Measurements from ENCODE around the gene BNC1.
"Not testable (repeated sequence)": the region's sequence is repeated elsewhere in the genome, so short reads cannot be mapped to it uniquely, and the experiment has no call there.

Gene BNC1

DNA sequence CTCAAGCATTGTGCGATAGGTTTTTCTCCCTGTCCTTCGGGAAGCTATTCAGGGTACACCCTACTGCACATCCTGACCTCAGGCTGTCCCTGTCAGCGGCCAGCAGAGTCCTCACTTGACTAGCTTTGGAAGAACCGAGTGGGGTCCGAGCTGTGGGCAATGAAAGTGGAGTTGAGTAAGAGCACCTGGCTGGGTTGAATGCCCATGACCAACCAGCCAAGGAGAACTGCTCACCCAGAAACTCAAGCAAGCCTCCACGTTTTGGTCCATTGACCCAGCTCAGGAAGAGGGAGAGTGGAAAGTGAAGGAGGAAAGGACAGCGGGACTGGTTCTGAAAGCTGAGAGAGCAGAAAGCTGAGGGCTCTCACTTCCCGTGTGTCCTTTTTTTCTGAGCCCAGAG is 40.8 kb downstream of the BNC1 start:
- DNase-seq (ENCODE audit: low read depth) = no peak
- TF ChIP-seq POLR2A (IDR thresholded peaks at IDR 0.05; ENCODE audit: extremely low read depth, insufficient read length) = no peak
- TF ChIP-seq, protein P1, sequence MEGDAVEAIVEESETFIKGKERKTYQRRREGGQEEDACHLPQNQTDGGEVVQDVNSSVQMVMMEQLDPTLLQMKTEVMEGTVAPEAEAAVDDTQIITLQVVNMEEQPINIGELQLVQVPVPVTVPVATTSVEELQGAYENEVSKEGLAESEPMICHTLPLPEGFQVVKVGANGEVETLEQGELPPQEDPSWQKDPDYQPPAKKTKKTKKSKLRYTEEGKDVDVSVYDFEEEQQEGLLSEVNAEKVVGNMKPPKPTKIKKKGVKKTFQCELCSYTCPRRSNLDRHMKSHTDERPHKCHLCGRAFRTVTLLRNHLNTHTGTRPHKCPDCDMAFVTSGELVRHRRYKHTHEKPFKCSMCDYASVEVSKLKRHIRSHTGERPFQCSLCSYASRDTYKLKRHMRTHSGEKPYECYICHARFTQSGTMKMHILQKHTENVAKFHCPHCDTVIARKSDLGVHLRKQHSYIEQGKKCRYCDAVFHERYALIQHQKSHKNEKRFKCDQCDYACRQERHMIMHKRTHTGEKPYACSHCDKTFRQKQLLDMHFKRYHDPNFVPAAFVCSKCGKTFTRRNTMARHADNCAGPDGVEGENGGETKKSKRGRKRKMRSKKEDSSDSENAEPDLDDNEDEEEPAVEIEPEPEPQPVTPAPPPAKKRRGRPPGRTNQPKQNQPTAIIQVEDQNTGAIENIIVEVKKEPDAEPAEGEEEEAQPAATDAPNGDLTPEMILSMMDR (IDR thresholded peaks at IDR 0.05; ENCODE audit: low read depth, low read length) = no peak
- TF ChIP-seq, protein P2, sequence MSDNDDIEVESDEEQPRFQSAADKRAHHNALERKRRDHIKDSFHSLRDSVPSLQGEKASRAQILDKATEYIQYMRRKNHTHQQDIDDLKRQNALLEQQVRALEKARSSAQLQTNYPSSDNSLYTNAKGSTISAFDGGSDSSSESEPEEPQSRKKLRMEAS (IDR thresholded peaks at IDR 0.05; ENCODE audit: low read depth, low read length) = no peak
- no peak for TF ChIP-seq MYC (IDR thresholded peaks at IDR 0.05; ENCODE audit: low read depth, low read length)
- no peak overlapping the region for H3K4me3 ChIP-seq (ENCODE audit: low read depth, low read length)

DNA sequence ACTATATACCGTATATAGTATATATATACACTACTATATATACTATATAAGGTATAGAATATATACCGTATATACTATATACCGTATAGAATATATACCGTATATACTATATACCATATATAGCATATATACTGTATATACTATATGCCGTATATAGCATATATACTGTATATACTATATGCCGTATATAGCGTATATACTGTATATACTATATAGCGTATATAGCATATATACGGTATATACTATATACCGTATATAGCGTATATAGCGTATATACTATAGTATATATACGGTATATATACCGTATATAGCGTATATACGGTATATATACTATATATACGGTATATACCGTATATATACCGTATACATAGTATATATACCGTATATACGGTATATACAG is 54.2 kb downstream of the BNC1 start:
- no peak overlapping the region for H3K4me3 ChIP-seq (ENCODE audit: low read depth, low read length)
- TF ChIP-seq POLR2A (IDR thresholded peaks at IDR 0.05; ENCODE audit: extremely low read depth, insufficient read length) = no peak
- no peak for DNase-seq (ENCODE audit: low read depth)

DNA sequence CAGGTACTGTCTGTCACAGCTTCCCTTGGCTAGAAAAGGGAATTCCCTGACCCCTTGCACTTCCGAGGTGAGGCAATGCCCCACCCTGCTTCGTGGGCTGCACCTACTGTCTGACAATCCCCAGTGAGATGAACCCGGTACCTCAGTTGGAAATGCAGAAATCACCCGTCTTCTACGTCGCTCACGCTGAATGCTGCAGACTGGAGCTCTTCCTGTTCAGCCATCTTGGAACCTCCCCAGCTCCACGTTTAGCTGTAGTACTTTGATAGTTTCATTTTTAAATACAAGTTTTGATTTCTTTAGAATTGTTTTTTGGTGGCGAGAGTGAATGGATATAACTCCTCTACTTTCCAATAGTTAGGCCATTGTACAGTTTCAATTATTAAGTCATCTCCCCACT is 59.0 kb downstream of the BNC1 start:
- DNase-seq (ENCODE audit: low read depth) = no peak
- TF ChIP-seq, protein P2 (IDR thresholded peaks at IDR 0.05; ENCODE audit: low read depth, low read length) = no peak
- H3K4me3 ChIP-seq (ENCODE audit: low read depth, low read length) = no peak overlapping the region

DNA sequence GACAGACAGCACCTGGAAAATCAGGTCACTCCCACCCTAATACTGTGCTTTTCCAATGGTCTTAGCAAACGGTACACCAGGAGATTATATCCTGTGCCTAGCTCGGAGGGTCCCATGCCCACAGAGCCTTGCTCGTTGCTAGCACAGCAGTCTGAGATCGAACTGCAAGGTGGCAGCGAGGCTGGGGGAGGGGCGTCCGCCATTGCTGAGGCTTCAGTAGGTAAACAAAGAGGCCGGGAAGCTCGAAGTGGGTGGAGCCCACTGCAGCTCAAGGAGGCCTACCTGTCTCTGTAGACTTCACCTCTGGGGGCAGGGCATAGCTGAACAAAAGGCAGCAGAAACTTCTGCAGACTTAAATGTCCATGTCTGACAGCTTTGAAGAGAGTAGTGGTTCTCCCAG is 62.7 kb downstream of the BNC1 start:
- not testable (repeated sequence) for H3K4me3 ChIP-seq (ENCODE audit: low read depth, low read length); DNase-seq (ENCODE audit: low read depth)

DNA sequence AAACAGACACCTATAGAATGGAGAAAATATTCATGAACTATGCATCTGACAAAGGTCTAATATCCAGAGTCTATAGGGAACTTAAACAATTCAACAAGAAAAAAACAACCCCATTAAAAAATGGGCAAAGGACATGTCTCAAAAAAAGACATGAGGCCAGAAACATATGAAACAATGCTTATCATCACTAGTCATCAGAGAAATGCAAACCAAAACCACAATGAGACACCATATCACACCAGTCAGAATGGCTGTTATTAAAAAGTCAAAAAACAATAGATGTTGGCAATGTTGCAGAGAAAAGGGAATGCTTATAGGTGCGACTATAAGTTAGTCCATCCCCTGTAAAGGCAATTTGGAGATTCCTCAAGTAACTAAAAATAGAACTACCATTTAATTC is 65.4 kb downstream of the BNC1 start:
- TF ChIP-seq, protein P1 (IDR thresholded peaks at IDR 0.05; ENCODE audit: low read depth, low read length) = no peak
- TF ChIP-seq MYC (IDR thresholded peaks at IDR 0.05; ENCODE audit: low read depth, low read length) = no peak
- TF ChIP-seq, protein P2 (IDR thresholded peaks at IDR 0.05; ENCODE audit: low read depth, low read length) = no peak
- no peak for TF ChIP-seq POLR2A (IDR thresholded peaks at IDR 0.05; ENCODE audit: extremely low read depth, insufficient read length)
- no peak overlapping the region for H3K4me3 ChIP-seq (ENCODE audit: low read depth, low read length)
- DNase-seq (ENCODE audit: low read depth) = no peak

DNA sequence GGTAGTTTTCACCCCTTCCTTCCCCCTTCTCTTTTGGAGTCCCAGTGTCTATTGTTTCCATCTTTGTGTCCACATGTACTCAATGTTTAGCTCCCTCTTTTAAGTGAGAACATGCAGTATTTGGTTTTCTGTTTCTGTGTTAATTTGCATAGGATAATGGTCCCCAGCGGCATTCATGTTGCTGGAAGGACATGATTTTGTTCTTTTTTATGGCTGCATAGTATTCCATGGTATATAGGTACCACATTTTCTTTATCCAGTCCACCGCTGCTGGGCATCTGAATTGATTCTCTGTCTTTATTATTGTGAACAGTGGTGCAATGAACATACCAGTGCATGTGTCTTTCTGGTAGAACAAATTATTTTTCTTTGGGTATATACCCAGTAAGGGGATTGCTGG is 69.2 kb downstream of the BNC1 start:
- no peak for DNase-seq (ENCODE audit: low read depth)
- H3K4me3 ChIP-seq (ENCODE audit: low read depth, low read length) = no peak overlapping the region
- no peak for TF ChIP-seq POLR2A (IDR thresholded peaks at IDR 0.05; ENCODE audit: extremely low read depth, insufficient read length)
- TF ChIP-seq, protein P2 (IDR thresholded peaks at IDR 0.05; ENCODE audit: low read depth, low read length) = no peak
- TF ChIP-seq, protein P1 (IDR thresholded peaks at IDR 0.05; ENCODE audit: low read depth, low read length) = no peak
- TF ChIP-seq MYC (IDR thresholded peaks at IDR 0.05; ENCODE audit: low read depth, low read length) = no peak

DNA sequence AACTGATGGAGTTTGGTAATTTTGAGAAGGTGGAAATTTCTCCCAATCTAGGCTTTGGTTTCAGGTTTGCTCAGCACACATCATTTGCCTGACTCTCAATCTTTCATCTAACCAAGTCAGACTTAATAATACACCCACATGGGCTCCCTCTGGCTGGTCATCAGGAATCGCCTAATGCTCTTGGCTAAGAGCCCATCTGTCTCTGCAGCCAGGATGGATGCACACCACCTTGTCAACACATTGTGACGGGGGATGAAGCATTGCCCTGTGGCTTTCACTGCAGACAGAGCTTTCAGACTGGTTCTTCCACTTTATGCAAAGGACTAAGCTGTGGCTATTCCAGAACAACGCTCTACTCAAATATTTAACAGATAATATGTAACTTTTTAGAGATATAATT is 73.8 kb downstream of the BNC1 start:
- no peak for DNase-seq (ENCODE audit: low read depth)
- no peak overlapping the region for H3K4me3 ChIP-seq (ENCODE audit: low read depth, low read length)
- TF ChIP-seq, protein P2 (IDR thresholded peaks at IDR 0.05; ENCODE audit: low read depth, low read length) = no peak
- TF ChIP-seq, protein P1 (IDR thresholded peaks at IDR 0.05; ENCODE audit: low read depth, low read length) = no peak
- TF ChIP-seq MYC (IDR thresholded peaks at IDR 0.05; ENCODE audit: low read depth, low read length) = no peak
- no peak for TF ChIP-seq POLR2A (IDR thresholded peaks at IDR 0.05; ENCODE audit: extremely low read depth, insufficient read length)

All from NB4 (cell line).